HG02943 (cell line): Measurements from ENCODE around the gene INSC.

Source experiments
- ATAC-seq: cut with Tn5 transposase; IDR thresholded peaks from one replicate; pipeline ENCODE4 v1.9.1; 2021; ENCODE audit warnings: mild to moderate bottlenecking, low read depth, moderate library complexity; ENCODE audit not compliant: unreplicated experiment

INSC gene

DNA sequence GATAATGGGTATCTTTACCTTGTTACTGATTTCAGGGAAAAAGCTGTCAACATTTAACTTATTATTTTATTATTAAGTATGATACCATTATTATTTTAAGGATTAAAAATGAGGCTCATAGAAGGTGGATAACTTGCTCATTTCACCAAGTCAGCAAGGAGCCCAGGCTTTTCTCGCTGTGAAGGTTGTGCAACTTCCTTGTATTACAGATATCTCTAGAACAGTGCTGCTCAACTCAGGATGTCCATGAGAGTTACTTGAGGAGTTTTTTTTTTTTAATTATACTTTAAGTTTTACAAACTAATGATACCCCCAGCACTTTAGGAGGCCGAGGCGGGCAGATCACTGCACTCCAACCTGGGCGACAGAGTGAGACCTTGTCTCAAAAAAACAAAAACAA is 98.2 kb downstream of the INSC start:
- no peak for ATAC-seq

DNA sequence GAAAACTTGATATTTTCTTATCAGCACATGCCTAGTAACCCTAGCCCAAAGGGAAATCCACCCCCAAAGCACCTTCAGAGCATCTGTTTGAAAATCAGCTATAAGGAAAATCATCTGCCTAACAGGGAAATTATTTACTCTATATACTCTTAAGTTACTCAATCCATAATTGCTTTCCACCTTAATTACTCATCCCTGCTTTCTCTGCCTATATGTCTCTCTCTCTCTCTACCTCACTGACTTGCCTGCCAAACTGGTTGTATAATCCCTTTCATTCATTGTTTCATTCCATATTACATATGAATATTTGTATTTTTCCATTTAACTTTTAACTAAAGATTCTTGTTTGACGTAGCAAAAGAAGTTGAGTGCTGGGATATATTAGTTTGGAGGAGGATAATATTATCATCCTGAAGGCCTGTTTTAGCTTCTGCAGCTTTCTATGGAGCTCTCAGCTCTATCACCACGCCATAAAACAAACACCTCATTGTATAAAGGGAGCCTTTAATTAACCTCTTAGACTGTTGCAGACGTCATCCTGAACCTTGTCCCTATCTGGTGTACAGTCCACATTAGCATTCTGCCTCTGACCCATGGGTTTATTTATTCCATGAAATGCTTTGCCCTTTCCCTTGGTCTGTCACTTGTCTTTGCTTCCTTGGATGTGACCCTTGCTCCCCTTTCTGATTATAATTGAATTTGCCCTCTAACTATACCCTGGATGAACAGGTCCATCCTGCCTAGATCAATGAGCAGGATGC is 98.9 kb downstream of the INSC start:
- no peak for ATAC-seq

DNA sequence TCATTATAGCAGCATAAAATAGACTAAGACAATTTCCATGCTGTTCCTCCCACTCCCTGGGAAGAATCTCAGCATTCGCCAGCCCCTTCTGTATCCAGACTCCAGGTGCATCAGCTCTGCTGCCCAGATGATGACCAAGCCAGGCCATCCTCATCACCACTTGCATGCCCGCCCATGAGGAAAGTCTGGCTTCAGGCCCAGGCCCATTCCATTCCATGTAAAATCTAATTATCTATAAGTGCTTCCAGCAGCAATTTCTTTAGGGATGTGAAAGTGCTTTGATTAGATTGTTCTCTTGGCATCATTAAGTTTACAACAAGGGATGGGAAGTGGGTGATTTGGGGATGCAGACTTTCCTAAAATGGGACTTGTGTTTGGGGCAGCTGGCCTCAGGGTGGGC is 100.3 kb downstream of the INSC start:
- ATAC-seq, result no peak

DNA sequence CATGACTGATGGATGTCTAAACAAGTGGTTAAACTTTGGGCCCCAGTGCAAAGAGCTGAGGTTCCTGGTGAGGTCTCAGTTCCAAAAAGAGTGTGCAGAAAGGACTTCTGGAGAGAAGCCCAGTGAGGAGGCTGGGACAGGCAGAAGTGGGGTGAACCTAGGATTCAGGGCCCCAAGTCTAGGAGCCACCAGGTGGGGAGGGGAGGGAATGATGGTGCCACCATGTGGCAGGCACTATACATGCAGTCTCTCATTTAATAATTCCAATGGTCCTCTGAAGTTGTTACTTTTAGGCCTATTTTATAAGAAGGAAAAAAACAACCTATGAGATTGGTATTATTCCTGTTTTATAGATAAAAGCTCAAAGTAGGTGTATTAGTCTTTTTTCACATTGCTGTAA is 102.0 kb downstream of the INSC start:
- ATAC-seq, result no peak

DNA sequence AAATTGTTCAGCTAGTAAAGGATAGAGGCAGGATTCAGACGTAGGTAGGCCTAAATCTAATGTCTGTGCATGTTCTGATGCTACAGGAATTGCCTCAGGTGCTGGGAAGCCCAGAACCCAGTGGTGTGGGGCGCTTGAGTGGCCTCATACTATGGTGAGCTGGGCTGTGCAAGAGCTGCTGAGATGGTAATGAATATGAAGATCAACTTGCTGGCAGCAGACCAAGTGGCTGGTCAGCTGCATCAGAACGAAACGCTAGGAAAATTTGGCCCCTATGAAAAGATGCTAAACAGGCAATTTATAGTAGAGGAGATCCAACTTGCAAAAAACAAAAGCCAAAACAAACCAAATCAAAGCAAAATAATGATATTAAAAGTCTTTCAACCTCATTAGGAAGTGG is 102.7 kb downstream of the INSC start:
- no peak for ATAC-seq

DNA sequence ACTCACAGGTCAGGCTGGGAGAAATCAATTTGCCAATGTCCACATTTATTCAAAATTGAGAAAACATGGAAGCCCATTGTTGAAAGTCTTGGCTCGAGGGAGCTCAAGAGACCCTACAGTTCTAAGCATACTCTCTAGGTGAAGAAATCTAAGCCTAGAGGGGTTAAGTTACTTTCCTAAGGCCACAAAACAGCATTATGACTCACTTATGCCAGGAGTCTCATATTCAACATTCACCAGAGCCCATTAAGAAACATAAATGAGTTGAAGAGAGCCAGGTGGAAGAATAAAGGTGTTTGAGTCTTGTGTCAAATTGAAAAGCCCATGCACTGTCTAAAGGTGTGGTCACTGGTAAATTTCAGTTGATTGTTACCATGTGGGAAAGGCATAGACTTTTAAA is 108.1 kb downstream of the INSC start:
- ATAC-seq, result no peak

DNA sequence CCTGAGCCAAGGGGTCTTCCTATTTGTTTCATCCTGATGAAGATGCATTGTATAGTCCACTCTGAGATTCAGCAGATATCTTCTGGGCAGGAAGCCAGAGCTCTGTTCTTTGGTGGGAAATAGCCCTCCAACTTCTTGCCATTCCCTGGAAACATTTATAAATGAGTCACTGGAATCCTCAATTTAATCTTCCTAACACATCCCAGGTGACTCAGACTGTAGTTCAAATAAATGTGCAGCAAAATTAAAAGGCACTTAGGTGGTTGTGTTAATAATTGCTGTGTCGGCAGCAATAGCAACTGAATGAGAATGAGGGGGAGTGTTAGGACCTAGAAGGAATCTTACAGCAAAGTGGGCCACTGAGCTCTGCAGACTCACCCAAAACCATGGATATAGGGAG is 108.6 kb downstream of the INSC start:
- no peak for ATAC-seq

DNA sequence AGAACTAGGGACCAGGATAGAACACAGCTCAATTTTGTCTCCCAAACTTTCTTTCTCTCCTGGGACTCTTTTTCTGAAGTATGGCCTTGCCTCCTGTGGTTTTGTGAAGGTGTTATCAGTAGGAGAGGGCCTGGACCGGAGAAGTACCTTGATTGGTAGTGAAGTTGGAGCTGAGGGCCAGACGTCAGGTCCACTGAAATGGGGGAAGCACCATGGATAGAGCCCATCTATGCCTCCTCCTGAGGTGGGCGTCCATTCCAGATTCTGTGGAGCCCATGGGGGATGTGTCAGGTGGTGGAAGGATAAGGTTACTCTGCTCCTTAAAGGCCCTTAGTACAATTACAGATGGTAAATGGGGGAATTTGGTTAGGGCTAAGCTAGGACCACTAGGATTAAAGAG is 109.7 kb downstream of the INSC start:
- ATAC-seq, result no peak

DNA sequence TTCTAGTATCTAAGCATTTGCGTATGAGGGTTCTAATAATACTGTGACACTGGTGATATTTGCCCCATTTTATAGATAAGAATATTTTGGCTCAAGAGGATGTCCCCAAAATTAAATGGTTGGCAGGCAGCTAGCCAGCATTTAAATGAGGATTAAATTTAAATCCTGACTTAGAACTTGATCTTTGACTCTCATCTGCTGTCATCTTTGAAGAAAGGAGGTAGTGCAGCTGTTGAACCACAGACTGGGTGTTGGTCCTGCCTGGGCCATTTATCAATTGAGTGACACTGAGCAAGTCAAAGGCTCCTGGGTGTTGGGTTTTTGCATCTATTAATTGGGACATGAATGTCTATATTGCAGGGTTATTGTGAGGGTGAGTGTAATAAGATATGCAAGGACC is 112.3 kb downstream of the INSC start:
- no peak for ATAC-seq

DNA sequence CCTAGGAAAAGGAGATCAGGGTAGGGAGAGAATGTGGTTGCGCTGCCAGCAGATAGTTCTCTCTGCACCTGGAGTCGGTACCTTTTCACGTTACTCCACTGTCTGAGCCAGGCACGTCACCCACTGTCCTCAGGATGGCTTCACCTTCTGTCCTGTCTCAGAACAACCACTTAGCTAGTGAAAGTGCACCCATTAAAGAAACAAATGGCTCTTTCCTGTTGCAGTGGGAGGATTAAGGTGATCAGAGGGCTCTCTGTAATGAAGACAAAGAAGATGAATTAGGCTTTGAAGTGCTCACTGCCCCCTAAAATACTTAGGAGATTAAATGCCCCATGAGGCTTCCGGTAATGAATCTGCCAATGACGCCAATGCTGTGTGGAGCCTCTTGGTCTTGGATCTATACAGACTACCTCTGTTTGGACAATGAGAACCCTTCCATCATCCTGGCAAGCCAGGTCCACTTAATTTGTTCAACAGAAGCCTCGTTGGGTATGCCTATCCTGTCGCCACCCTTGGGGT is 113.7 kb downstream of the INSC start:
- no peak for ATAC-seq

DNA sequence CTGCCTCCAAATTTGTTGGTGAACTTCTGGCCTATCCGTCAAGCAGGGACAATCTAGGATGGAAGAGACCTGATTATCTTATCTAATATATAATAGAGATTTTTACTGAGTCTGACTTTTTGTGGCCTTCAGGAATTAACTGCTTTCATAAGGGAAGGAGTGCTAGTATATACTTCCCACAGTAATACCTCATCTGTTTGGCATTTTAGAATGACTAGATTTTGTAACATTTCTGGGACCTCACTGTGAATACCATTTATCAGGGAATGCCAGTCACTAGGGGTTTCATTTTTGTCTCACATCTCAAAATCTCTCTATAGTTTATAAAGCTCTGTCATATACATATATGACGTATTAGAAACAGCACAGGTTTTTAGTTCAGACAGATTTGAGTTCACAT is 114.3 kb downstream of the INSC start:
- no peak for ATAC-seq

DNA sequence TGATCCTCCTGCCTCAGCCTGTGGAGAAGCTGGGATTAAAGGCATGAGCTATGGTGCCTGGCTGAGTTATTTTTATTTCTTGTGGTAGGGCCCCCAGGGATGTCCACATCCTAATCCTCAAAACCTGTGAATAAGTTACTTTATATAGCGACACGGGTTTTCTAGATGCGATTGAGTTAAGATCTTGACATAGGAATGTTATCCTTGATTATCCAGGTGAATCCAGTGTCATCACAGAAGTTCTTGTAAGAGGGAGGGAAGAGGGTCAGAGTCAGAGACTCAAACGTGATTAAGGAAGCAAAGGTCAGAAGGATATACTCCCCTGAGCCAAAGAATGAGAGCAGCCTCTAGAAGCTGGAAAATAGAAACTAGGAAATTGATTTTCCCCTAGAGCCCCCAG is 117.8 kb downstream of the INSC start:
- ATAC-seq, result no peak

DNA sequence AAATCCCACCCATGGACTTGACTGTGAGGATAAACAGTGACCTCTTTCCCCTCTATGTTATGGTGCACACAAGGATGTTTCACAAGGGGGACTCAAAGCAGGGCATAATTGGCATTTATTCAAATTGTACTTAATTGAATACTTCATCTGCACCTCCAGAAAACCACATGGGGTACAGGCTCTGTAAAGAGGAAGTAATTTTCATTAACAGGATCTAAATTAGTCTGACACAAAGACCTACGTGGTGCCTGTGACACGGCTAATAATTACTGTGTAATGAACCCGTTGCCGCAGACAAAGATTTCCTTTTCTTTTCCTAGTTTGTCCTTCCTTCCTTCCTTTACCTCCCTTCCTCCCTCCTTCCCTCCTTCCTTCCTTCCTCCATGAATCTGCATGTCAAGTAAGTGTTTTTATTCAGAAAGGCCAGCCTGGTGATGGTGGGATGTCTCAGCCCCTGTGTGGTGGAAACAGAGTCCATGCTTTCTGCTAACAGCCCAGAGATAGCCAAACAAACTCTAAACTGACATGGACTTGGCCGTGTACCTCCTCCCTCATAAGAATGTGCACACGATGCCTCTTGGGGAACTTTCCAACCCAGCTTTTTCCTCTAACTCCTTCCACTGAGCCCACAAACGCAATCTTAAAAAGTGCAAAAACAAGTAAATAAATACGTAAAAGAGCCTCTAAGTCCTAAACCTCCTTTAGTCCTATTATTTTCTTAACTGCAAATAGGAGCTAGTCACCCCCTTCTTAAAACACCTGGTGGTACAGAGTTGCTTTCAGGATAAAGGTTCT is 118.8 kb downstream of the INSC start:
- no peak for ATAC-seq

DNA sequence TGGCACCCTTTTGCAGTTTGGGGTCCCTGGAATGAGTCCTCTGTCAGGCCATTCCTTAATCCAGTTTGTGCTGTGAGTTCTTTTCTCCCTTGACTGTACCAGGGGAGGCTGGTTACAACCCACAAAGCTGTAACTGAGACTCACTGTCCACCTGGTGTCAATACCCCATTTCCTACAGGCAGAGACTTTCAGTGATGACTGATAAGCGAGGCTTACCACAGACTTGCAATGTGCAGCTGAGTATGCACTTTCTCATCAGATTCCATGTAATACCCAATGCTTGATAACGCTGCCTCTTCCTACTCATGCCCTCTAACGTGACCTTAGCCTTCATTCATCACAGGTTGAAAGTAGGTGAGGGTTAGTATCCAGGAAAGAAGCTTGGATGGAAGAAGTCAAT is 120.1 kb downstream of the INSC start:
- ATAC-seq, result no peak

DNA sequence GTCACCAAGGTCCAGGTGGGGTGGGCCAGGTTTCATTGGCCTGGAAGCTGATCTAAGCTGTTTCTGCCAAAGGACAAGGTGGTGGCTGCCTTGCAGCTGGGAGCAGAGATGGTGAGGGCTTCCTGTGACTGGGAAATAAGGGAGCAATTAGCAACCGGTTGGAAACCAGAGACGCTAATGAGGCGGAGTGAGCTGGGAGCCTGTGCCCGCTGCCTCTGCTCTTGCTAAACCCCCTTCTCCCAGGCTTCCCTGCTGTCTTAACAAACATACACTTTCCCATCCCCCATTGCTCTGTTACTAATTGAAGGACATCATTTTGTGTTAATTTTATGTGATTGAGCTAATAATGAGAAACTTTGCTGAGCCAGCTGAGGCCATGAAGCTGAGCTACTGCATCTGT is 121.8 kb downstream of the INSC start:
- no peak for ATAC-seq

DNA sequence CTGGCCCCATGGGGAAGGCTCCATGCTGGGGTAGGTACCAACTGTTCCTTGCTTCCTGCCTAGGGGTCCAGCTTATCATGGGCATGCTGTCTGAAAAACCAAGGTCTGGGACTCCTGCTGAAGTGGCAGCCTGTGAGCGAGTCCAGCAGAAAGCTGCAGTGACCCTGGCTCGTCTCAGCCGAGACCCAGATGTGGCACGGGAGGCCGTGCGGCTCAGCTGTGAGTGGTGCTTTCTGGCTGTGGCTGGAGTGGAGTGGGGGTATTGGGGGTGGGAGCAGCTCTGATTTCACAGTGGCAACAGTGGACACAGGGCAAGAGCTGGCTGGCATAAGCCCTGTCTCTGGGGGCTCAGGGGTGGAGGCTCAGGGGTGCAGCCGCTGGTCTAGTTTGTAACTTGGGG is 124.1 kb downstream of the INSC start:
- no peak for ATAC-seq

DNA sequence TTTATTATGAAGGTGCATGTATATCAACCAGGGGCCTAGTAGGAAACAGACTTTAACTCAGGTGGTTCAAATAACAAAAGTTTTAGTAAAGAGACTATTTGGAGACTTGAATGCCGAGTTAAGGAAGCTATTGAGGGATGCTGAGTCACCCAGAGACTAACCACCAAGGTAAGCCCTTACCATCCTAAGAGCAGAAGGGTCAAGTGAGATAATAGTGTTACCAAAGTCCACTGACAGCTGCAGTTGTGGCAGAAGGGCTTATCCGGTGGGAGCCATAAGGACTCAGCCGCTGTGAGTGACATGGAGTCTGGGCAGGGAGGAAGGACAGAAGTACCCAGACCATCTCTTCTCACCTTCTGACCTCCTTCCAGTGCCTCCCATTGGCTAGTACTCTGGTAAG is 134.0 kb downstream of the INSC start:
- ATAC-seq, result no peak

DNA sequence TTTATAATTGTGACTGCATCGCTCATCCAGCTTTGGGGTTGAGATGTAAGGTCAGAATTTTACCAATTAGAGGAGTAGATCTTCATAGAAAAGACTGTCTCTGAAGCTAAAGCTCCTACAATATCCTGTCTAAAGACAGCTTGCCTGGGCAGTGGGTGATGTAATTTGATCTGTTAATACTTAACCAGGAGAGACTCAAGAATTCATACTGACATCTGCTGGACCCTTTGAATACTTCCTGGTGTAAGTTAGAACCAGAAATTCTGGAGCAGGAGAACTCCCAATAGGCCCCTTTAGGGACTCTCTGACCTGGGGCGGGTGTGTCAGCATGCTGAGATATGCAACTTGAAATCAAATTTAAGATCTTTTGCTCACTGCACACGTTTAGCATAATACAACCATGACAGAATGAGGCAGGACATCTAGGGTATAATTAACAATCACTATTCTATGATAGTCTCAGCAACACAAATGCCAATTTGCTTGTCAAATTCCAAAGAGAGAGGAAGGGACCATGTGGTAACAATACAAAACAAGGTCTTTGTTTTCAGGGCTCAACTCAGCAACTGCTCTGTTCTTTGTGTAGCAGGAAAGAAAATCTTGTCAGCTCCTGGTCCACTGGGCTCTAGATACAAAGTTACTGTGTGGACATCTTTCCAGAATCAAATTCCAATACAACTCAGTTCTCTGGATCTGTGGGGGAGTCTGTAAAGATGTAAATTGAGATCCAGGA is 143.9 kb downstream of the INSC start:
- ATAC-seq, result peak; percentile 92

DNA sequence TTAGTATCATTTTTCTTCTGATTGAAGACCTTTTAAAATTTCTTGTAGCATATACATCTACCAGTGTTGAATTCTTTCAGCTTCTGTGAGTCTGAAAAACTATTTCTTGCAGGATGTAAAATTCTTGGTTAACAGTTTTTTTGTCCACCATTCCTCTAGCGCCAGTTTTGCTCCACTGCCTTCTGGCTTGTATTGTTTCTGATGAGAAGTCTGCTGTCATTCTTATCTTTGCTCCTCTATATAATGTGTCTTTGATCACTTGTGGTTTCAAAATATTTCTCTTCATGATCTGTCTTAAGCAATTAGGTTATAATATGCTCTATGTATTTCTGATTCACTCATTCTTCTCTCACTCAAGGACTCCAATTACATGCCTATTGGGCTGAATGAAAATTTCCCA is 152.3 kb downstream of the INSC start:
- no peak for ATAC-seq

DNA sequence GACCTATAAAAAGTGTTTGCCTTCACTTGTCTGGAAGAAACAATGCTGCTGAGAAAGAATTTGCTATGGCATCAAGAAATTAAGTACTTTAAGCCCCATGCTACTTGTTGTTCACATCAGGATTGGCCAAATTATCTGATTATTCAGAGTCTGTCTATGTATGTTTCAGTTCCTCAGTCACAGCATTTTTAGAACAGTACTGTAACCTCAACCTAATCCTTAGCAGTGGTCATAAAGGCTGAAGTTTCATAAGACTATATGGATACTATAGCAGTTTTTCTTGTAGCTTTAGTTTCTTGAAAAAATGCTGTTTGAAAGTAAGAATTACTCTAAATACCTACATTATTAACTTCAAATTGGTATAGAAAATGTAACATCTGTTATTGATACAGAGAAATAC is 153.9 kb downstream of the INSC start:
- ATAC-seq, result no peak

DNA sequence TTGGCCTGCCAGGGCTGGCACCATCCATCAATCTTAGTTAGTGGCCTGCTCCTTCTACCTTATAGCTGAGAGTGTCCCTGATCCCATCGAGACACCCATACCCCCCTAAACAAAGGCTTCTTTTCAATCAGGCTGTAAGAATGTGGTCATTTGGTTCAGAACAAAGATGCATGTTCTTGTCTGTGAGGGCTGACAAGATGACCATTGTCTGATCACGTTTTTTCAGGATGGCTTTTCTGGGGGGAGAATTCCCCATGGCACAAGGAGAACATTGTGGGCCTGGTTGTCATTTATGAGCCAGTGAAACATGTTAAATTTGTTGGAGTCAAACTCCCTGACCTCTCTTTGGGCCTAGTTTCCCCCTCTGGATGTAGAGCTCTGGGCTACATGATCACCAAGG is 160.4 kb downstream of the INSC start:
- no peak for ATAC-seq
